ENCODE measurements around the gene CYB5D1. TPM values are rescaled to one million over a fixed set of nuclear protein-coding genes. Genes with fewer than 3 reads are reported as not detected.

Gene CYB5D1
- polyA plus RNA-seq, 1 donor (not counting 4 experiments of a cell fraction or from before 2014, with no cell fraction given), result 14.8 TPM

DNA sequence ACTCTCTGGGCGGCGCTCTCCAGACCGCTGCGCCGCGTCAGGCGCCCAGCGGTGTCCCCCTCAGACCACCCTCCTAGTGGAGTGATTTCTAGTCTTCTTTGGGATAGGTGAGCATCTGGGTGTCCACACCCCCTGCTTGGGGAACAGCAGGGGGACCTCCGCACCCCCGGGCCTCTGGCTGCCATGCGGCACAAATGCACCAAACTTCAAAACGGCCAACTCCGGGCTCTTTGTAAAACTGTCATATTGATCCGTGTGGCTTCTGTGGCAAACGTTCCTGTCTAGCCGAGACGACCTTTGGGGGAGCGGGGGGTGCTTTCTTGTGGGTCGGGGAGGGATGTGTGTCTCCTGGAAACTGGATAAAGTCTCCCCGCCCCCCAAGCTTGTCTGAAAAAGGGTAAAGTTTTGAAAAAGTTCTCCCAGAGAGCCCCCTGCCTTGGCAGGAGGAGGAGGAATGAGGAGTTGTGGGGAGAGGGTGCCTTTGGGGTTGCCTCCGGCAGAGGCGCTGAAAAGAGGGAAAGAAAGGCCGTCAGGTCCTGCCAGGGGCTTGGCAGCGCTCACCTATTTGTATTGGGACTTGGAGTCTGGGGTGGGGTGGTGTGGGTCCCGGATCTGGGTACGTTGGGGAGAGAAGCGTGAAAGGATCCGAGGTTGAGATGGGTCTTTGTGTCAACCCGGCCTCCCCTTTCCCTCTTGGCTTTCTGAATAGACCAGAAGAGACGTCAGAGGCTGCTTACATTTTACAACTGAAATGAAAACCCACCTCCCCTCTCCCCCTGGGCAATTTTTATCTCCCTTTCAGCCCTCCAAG, 28.6 kb downstream of the CYB5D1 start:
- no peaks in the 10 kb centered on the region for H4K20me1 ChIP-seq (ENCODE audit: control insufficient read depth, extremely low read depth, insufficient read depth, low read length)
- dilution Hi-C loops (cut with MboI; ENCODE audit: extremely low pct_ligation_motif_present, low sequenced_read_pairs), result no loop called here
- TF ChIP-seq, protein P1, sequence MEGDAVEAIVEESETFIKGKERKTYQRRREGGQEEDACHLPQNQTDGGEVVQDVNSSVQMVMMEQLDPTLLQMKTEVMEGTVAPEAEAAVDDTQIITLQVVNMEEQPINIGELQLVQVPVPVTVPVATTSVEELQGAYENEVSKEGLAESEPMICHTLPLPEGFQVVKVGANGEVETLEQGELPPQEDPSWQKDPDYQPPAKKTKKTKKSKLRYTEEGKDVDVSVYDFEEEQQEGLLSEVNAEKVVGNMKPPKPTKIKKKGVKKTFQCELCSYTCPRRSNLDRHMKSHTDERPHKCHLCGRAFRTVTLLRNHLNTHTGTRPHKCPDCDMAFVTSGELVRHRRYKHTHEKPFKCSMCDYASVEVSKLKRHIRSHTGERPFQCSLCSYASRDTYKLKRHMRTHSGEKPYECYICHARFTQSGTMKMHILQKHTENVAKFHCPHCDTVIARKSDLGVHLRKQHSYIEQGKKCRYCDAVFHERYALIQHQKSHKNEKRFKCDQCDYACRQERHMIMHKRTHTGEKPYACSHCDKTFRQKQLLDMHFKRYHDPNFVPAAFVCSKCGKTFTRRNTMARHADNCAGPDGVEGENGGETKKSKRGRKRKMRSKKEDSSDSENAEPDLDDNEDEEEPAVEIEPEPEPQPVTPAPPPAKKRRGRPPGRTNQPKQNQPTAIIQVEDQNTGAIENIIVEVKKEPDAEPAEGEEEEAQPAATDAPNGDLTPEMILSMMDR (optimal IDR thresholded peaks at IDR 0.05 in 1 of 3, IDR thresholded peaks at IDR 0.05 in 1 of 3, conservative IDR thresholded peaks at IDR 0.05 in 1 of 3; ENCODE audit: extremely low read depth in 1 of 3, insufficient read depth in 2 of 3, low read length in 3 of 3), result peak in 1 of 3 experiments; percentile 11
- no peak for TF ChIP-seq EZH2 (IDR thresholded peaks at IDR 0.05; ENCODE audit: low read length)
- peak overlapping the region; percentile 89 for H3K27ac ChIP-seq (ENCODE audit: control insufficient read depth, insufficient read depth, low read length)
- peaks cover 11 to 19% of the 10 kb centered on the region in 2 experiments for H3K36me3 ChIP-seq (ENCODE audit: control insufficient read depth in 2 of 2, extremely low read depth in 1 of 2, insufficient read depth in 2 of 2, low read length in 2 of 2)
- H3K79me2 ChIP-seq (ENCODE audit: control insufficient read depth, insufficient read depth, low read length), result peaks cover 18% of the 10 kb centered on the region
- H3K9ac ChIP-seq (ENCODE audit: control insufficient read depth, extremely low read depth, insufficient read depth, low read length), result peak overlapping the region; percentile 86
- no peaks in the 10 kb centered on the region for H3K9me3 ChIP-seq (ENCODE audit: control insufficient read depth, low read depth, low read length)
- FAIRE-seq (no peak), DNase-seq (ENCODE audit: low read depth, low spot score) (no peak)
- H3K27me3 ChIP-seq (ENCODE audit: control insufficient read depth, extremely low read depth, insufficient read depth, low read length), result no peaks in the 10 kb centered on the region
- peak overlapping the region; percentile 17 for H2AFZ ChIP-seq (ENCODE audit: control insufficient read depth, low read length)
- peak overlapping the region; percentile 88 for H3K4me2 ChIP-seq (ENCODE audit: control insufficient read depth, extremely low read depth, insufficient read depth, low read depth, low read length)
- H3K4me1 ChIP-seq (ENCODE audit: control insufficient read depth, extremely low read depth, insufficient read depth, low read length), result peaks cover 46% of the 10 kb centered on the region
- H3K9me1 ChIP-seq (ENCODE audit: control insufficient read depth, extremely low read depth, insufficient read depth, low read length), result no peaks in the 10 kb centered on the region
- peak overlapping the region; percentile 61 to 86 (median 76) for H3K4me3 ChIP-seq (ENCODE audit: control insufficient read depth in 2 of 3, extremely low read depth in 1 of 3, insufficient read depth in 2 of 3, low read depth in 1 of 3, low read length in 3 of 3)

DNA sequence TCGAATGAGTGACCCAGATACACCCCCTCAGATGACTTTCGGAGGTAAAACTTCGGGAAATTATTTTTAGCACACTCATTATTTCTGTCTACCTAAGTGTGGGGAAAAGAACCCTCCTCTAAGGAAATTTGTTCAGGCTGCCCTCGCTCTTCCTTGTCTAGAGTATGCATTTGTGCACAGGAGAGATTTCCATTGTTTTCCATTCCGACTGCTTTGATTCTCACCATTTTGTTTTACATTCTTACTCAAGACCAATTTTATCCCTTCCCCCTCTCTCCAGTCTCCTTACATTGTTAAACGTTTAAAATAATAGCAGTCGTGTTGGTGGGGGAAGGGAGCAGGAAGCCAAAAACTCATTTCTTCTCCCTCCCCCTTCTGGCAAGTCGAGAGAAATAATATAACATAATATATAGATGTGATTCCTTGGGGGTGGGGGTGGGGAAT, 29.3 kb downstream of the CYB5D1 start:
- dilution Hi-C loops (cut with MboI; ENCODE audit: extremely low pct_ligation_motif_present, low sequenced_read_pairs), result no loop called here
- peak overlapping the region; percentile 89 for H3K27ac ChIP-seq (ENCODE audit: control insufficient read depth, insufficient read depth, low read length)
- no peaks in the 10 kb centered on the region for H3K27me3 ChIP-seq (ENCODE audit: control insufficient read depth, extremely low read depth, insufficient read depth, low read length)
- no peak for FAIRE-seq
- TF ChIP-seq, protein P1 (optimal IDR thresholded peaks at IDR 0.05 in 1 of 3, IDR thresholded peaks at IDR 0.05 in 1 of 3, conservative IDR thresholded peaks at IDR 0.05 in 1 of 3; ENCODE audit: extremely low read depth in 1 of 3, insufficient read depth in 2 of 3, low read length in 3 of 3), result no peak
- TF ChIP-seq EZH2 (IDR thresholded peaks at IDR 0.05; ENCODE audit: low read length), result no peak
- peak overlapping the region; percentile 61 to 86 (median 76) for H3K4me3 ChIP-seq (ENCODE audit: control insufficient read depth in 2 of 3, extremely low read depth in 1 of 3, insufficient read depth in 2 of 3, low read depth in 1 of 3, low read length in 3 of 3)
- H4K20me1 ChIP-seq (ENCODE audit: control insufficient read depth, extremely low read depth, insufficient read depth, low read length), result no peaks in the 10 kb centered on the region
- H2AFZ ChIP-seq (ENCODE audit: control insufficient read depth, low read length), result peak overlapping the region; percentile 17
- peak overlapping the region; percentile 86 for H3K9ac ChIP-seq (ENCODE audit: control insufficient read depth, extremely low read depth, insufficient read depth, low read length)
- DNase-seq (ENCODE audit: low read depth, low spot score), result peak; percentile 93
- no peaks in the 10 kb centered on the region for H3K9me1 ChIP-seq (ENCODE audit: control insufficient read depth, extremely low read depth, insufficient read depth, low read length)
- H3K79me2 ChIP-seq (ENCODE audit: control insufficient read depth, insufficient read depth, low read length), result peaks cover 18% of the 10 kb centered on the region
- peaks cover 11 to 23% of the 10 kb centered on the region in 2 experiments for H3K36me3 ChIP-seq (ENCODE audit: control insufficient read depth in 2 of 2, extremely low read depth in 1 of 2, insufficient read depth in 2 of 2, low read length in 2 of 2)
- H3K4me2 ChIP-seq (ENCODE audit: control insufficient read depth, extremely low read depth, insufficient read depth, low read depth, low read length), result peak overlapping the region; percentile 88
- H3K4me1 ChIP-seq (ENCODE audit: control insufficient read depth, extremely low read depth, insufficient read depth, low read length), result peaks cover 43% of the 10 kb centered on the region
- H3K9me3 ChIP-seq (ENCODE audit: control insufficient read depth, low read depth, low read length), result no peaks in the 10 kb centered on the region
